GM21723 (cell line): ENCODE results near the gene TMOD4.

Source experiments
- ATAC-seq: cut with Tn5 transposase; IDR thresholded peaks from one replicate; pipeline ENCODE4 v1.9.1; 2021; ENCODE audit warnings: mild to moderate bottlenecking, moderate library complexity; ENCODE audit not compliant: unreplicated experiment

Gene TMOD4

DNA sequence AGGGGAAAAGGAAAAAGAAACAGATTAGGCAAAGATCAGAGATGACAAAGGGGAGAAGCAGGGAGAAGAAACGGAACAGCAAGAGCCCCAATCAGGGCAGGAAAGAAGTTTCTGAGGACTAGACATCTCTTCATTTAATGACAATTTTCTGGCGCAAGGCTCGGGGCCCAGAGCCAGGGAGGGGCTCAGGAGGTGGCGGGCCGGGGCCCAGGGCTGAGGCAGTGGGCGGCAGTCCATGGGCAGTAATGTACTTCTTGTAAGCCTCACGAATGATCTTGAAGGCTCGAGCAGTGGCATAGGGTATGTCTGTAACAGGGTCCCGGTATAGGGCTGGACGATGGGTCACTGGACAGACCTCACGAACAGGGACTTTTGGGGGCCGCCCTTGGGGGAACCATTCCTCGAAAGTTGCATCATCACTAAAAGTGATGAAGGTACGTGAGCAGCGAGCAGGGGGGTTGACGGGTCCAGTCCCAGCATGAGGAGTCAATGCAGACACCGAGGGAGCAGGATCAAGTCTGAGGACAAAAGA is 799 bp upstream of the TMOD4 start:
- no peak for ATAC-seq

DNA sequence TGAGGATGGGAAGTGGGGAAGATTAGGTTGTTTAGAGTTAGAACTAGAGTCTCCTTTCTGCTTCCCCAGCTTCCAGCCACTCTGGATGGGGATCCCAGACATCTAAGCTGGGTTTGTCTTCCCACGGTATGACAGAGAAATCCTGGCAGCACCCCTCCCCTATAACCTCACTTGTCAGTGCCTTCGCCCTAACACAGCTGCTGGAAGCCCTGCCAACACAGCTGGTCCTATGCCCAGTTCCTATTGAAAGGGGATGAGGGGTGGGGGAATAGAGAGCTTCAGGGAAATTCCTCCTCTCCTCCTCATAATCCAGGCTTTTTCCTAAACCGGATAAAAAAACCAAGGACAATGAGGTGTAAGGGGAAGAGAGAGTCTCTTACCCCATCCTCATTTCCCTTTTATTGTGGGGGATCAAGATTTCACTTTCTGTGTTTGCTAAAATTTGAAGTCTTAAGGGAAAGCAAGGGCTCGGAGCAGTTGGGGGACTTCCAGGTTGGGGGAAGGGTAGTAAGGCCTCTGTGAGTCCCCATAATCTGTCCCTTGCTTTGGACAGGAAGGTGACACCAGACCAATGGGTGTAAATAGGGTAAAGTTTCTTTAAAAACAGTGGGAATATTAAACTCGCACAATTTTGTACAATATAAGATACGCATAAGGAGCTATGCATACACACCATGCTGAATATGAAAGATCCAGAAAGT is 590 bp downstream of the TMOD4 start:
- ATAC-seq = no peak

DNA sequence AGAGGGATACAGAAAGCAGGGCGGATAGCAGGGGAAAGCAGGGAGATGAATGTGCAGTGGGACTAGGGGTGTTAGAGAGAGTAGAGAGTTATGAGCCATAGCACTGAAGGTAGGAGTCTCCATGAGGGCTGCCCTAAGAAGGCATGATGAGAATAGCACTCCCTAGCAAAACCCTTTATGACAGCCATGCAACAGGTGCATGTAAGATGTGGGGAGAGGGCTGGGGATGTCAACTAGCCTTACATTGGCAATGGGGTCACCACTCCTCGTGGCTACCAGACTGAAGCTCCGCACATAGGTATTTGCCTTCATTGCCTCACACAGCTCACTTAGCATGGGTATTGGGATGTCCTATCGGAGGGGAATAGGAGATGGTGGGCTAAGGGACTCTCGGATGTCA is 4.6 kb downstream of the TMOD4 start:
- ATAC-seq = no peak

DNA sequence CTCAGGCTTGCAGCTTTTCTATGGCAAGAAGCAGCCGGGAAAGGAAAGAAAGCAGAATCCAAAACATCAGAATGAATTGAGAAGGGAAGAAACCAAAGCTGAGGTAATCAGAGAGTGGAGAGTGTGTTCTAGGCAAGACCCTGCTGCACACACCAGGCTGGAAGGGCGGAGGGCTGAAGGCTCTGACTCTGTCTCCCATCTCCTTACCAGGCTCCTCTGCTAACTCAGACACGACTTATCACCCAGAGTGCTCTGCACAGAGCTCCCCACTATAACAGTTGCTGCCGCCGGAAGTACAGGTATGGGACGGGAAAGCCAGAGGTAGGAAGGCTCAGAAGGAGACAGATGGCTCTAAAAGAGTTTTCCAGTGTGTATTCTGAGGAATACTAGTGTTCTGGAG is 8.7 kb downstream of the TMOD4 start:
- ATAC-seq = no peak

DNA sequence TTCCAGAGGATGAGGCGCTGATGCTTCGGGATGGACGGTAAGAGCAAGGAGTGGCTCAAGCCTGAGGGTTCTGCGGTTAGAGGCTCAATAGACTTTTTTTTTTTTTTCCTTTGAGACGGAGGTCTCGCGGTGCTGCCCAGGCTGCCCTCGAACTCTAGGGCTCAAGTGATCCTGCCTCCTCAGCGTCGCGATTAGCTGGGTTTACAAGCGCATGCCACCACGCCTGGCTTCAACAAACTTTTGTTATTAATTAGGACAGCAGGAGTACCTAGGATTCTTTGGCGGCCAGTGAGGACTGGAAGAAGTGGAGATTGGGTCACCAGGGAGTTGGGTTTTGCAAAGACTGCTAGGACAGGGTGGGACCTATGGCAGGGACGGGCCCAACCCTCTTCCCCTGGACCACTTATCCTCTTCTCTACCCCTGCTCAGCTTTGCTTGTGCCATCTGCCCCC is 9.2 kb downstream of the TMOD4 start:
- no peak for ATAC-seq

DNA sequence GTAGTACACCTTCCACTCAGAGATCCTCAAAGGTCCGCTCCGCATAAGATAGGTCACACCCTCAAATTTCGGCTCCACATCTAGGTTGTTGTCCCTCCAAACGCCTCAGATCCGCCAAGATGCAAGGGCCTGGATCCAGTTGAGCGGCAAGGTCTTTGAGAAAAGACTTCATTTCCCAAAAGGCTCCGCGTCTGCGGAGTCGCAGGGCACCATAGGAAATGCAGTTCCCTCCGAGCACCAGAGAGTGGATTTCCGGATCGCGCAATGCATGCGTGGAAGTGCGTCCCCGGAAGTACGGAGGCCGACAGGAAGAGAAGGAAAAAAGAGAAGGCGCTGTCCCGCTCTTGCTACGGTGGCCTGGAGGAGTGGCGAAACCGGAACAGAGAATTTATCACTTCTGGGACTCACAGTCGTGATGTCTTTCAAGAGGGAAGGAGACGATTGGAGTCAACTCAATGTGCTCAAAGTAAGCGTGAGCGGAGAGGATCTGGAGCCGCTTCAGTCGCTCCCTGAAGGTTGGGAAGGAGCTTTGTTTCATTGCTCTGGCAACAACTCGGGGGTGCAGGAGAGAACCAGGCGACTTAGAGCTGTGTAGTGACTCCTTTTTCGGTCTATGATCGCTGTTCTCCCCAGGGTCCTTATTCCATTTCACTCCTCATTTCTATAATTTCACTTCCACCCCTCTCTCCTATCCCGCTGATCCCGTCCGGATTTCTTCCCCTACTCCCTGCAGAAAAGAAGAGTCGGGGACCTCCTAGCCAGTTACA is 9.9 kb downstream of the TMOD4 start, which contains the start of the genes LYSMD1 and SCNM1:
Gene LYSMD1 (minus strand): TSS at position 165 of the 767 bp plus-strand sequence. CDS start 644 bp downstream, outside the sequence.
Gene SCNM1 (plus strand): TSS at position 407 of the 767 bp plus-strand sequence. CDS start 9 bp downstream, at position 416.
- peak; percentile 82 for ATAC-seq

DNA sequence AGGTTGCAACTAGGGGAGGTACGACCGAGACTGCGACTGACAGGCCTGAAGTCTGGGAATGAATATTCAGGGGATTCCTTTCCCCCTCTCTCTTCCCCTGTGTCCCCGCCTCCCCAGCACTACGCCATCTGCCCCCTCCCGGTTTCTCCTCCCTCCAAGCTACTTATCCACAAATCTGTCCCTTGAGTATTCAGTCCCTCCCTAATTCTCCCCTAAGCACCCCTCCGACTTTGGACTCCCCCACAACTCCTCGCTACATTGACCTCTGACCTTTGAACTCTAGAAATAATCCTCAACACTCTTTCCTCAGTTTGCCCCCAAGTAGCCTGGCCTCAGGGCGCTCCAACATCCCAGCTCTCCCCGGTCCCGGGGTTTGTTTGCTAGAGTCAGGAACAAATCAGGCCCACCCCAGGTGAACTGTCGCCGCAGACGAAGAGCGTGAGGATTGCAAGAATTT is 10.5 kb downstream of the TMOD4 start:
- no peak for ATAC-seq

DNA sequence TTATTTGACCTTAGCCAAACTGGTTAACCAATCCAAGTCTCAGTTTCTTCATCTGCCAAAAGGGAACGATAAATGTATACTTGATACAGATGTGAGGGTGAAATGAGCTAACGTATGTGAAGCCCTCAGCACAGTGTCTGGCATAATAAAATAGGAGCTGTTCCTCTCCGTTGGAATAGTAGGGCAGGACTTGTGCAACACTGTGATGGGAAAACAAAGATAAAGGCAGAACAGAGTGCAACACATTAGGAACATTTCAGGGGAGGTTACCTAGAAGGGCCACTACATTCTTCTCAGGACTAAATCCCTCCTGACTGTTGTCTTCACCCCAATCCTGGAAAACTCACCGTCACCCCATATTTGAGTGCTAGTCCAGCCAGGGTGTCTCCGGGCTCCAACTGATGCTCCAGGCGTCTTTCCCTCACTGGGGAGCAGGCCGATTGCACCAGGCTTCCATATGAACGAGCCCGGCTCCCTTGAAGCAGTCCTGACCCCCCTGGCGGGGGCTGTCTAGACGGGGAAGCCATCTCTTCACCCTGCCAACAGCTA is 11.0 kb downstream of the TMOD4 start:
- no peak for ATAC-seq

DNA sequence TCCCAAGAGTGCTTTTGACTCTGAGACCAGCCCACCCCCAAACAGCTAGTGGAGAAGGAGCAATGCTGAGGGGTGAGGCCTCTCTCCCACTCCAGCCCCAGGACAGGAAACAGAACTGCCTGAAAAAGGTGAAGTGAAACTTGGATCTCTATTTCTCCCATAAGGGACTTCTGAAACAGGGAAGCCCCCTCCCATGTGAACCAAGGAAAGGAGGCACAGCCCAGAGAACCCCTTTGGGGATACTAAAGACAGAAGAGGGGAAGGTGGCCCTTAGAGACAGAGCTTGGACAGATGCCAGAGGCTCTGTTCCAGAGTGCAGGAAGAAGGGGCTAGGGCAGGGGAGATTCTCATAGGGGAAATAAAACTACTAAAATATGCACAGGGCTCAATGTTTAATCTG is 16.4 kb downstream of the TMOD4 start:
- ATAC-seq = no peak

DNA sequence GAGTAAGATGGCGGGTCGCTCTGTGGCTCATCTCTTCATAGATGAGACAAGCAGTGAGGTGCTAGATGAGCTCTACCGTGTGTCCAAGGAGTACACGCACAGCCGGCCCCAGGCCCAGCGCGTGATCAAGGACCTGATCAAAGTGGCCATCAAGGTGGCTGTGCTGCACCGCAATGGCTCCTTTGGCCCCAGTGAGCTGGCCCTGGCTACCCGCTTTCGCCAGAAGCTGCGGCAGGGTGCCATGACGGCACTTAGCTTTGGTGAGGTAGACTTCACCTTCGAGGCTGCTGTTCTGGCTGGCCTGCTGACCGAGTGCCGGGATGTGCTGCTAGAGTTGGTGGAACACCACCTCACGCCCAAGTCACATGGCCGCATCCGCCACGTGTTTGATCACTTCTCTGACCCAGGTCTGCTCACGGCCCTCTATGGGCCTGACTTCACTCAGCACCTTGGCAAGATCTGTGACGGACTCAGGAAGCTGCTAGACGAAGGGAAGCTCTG is 17.0 kb downstream of the TMOD4 start:
- ATAC-seq = no peak

DNA sequence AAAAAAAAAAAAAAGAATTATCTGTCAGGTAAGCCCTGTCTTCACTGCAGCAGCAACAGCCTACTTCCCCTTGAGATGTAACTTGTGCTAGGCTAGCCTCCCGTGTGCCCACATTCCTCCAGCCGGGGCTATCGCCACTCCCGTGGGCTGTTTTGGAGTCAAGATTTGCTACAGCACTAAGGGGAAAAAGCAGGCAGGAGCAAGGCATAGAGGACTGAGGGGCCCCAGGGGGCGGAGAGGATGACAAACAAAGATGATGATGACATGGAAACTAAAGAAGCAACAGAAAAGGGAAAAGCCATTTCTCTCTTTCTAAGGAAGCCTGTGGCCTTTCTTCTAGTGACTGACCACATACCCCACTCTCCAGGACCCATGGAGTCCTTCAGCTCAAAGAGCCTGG is 17.5 kb downstream of the TMOD4 start:
- ATAC-seq = no peak

DNA sequence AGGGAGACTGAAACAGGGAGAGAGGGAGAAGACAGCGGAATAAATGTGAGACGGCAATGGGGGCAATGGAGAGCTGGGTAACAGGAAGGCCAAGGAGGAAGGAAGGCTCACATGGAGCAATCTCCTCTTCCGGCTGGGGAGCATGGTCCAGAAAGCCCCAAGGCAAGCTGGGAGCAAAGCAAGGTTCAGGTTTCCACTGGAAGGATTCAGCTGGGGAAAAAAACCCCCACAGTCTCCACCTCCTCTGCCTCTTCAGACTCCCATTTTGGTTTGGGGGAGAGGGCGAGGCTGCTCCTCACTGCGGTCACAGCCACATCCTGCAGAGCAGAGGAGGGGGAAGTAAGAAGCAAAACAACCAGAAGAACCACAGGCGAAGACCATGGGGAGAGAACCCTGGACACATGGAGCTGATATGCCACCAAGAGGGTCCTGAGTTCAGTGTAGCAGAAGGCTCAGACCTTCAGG is 18.7 kb downstream of the TMOD4 start:
- no peak for ATAC-seq

DNA sequence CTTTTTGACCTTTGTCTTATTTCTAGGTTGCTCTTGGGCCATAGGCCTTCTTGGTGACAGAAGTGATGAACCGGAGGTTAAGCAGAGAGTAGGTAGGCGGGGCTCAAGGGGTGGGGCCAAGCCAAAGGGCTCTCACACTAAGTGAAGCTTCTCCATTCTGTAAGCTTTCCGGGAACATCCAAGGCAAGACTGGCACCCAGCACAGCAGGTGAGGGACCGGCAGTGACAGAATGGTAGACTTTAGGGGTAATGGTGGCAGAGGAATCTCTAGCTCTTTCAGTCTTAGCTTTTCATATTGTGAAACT is 19.3 kb downstream of the TMOD4 start, which contains the start of gene TNFAIP8L2:
Gene TNFAIP8L2 (plus strand): TSS at position 135 of the 305 bp plus-strand sequence. CDS start 2,049 bp downstream, outside the sequence.
- ATAC-seq = peak; percentile 79

DNA sequence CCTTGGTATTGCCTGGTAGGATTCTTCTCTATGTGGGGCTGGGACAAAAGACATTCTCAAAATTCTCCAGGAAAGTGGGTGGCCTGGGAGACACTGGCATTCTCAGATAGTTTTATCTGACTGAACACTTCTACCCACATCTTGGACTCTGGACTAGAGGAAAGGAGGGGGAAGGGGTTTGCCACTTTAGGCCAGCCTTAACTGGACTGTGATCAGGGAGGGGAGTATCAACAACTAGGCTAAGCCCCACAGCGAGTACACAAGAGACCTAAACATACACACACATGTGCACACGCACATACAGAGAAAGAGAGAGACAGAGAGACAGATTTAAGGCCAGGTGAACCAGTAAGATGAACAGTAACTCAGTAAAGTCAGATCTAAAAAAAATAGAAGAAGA is 28.1 kb downstream of the TMOD4 start:
- no peak for ATAC-seq

DNA sequence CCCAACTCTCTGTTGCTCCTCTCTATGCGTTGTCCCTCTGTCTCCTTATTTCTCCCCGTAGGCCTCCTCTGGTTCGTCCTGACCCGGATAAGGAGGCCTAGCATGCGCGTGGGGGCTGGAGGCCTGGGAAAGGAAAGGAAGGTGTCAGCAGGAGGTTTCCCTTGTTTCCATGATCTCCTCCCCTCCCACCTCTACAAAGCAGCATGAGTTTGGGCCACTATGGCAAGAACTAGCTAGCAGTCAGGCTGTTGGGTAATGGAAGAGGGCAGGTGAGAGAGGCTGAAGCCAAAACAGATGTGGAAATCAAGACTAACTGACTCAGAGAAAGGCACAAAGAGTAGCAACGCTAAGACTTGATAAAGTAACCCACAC is 28.7 kb downstream of the TMOD4 start:
- no peak for ATAC-seq

DNA sequence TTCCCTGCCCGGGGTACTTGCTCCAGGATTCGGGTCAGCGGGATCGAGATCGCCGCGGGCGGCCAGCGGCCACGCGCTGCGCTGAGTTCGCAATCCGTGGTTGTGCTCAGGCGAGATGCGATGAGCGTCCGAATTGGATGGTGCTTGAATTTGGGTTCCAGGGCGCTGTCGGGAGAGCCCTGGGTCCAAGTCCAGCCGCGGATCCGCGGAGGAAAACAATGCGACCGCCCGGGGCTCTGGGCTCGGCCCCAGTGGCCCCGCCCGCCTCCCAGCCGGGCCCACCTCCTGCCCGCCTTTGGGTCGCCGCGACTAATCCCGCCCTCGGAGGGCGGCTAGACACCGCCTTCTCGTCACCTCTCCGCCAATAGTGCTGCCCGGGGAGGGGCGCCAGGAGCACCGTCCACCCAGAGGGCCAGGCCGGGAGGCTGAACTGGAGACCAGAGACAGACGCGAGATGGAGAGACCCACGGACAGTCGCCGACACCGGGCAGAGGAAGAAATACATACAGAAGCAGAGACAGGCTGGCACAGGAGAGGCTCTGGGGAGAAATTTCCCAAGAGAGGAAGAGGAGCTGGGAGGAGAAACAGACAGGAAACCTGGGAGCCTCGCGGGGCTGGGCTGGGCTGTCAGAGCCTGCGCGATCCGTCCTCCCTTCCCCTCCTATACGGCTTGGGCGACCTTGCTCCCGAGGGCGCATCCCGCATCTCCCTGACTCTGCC is 29.2 kb downstream of the TMOD4 start, which contains the start of gene SEMA6C:
Gene SEMA6C (minus strand): TSS at position 220 of the 720 bp plus-strand sequence. CDS start 4,010 bp downstream, outside the sequence.
- ATAC-seq = peak; percentile 97

DNA sequence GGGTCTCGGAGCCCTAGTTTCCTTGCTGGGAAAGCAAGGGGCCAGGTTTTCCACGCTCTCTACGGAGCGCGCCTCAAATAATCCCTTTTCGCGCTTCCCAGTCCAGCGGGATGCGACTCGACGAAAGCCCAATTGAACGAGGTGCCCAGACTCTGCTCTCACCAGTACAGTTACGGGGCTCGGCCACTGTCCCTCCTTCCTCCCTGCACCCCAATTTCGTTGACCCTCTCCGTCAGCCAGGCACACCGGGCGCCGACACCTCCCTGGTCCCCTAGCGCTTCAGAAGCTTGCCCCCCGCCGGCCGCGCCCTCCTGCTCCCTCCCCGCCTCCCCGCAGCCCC is 29.7 kb downstream of the TMOD4 start:
- peak; percentile 8 for ATAC-seq

DNA sequence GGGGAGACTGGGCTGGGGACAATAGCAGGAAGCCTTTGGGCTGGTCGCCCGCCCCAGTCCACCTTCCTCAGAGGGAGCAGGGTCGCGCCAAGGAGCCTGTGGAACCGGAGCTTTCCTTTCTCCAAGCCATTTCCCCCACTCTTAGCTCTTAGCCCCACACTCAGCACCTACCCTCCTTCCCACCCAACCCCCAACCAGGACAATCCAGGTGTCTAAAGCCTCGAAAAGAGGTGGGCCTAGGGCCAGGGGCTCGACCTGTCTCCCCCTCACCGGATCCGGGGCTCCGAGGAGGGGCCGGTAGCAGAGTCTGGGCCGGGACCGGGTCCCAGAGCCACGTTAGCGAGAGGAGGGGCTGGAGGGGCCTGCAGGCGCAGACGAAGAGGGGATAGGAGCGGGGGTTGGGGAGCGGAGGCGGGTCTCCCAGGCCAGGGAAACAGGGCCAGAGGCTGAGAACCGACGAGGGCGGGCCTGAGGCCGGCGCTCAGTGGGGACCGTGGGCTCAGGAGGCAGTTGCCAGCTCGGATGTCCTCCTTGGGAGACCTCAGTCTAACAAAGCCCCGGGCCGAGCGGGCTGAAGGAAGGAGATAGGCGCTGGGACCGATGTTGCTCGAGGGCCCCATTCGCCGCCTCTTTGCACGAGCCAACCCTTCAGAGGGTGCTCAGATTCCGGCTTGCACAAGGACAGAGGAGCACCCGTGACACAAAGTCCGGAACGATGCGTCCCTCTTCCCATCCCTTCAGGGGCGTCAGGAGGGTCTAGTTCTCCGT is 30.3 kb downstream of the TMOD4 start:
- no peak for ATAC-seq

DNA sequence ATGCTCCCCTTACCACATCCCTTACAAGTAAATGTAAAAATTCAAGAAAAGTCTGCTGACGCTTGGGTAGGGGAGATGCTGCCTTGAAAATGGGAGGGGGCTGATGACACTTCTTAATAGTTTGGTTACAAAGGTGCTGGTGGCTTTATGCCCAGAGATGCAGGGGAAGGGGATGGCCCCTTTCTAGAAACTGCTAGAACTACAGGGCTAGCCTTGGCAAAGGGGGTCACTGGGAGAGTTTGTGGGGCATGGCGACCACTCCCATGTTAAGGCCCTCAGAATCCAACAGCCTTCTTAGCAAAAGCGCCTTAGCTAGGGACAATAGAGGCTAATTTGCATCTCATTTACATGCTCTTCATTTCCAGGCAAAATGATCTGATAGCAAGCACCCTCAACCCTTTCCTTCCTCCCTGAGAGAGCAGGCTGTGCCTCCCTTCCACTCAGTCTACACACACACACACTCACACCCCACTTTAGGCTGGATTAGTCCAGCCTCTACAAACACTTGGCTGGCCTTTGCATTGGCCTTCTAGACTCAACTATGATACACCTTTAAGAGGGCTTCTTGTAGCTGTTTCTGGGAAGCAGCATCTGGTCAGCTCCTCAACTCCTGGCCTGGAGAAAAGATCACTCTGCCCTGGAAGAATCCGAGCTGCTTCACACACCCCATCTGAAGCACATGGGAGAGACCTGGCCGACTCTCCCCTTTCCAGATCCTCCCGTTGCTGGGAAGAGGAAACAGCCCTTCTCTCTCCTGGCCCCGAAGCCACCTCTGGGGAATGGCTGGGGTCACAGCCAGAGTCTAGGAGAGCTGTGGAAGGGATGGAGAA is 31.1 kb downstream of the TMOD4 start:
- no peak for ATAC-seq
